Measurements from ENCODE around the gene SPDYE4. TPM values are rescaled to one million over a fixed set of nuclear protein-coding genes. Genes with fewer than 3 reads are reported as not detected.

The SPDYE4 gene
- total and polyA plus RNA-seq, 4 donors = not detected

DNA sequence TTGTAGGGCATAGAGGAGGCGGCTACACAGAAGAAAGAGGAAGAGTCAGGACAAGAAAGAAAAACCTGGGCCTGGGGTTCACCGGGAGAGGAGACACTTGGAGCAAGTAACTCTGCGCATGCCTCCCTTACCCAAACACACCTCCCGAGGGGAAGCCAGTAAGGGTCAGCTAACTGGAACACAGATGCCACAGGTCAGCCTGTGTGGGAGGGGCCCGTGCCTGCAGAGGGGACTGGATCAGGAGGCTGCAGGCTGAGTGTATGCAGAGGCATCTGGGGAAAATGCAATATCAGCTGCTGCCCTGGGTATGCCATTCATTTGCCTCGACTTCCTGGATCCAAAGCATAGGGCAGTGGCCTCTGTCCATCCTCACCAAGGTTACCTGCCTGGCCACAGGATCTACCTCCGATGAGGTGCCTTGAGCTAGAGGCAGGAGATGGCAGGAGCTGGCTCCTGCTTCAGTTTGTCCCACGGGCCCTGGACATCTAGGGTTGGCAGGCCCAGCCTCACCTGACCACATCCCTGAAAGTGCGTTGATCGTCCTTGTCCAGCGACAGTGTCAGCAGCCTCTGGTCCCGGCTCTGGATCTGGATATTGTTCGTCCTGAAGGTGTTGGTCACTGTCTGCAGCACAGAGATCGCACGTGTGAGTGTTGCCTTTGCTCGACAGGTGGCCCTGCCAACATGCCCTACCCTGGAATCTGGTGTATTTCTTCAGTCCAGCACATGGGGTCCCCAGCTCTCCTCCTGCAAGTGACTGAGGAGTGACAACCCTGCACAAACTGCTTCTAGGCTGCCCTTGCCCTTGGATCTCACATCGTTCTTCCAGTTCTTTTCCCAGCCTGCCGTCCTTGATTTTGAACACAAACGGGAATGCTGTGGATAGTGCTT is 45.4 kb upstream of the SPDYE4 start:
- Histone ChIP-seq H3K27me3 (ENCODE audit: control insufficient read depth in 3 of 3, insufficient read depth in 3 of 3, low read length in 2 of 3) (peaks cover 0 to 31% (median 0%) of the 10 kb centered on the region in 3 donors), H3K9ac (ENCODE audit: insufficient read depth in 1 of 2, low read length in 2 of 2) (no peak overlapping the region), H3K9me3 (ENCODE audit: control insufficient read depth in 4 of 4, insufficient read depth in 3 of 4, low read length in 3 of 4) (no peaks in the 10 kb centered on the region), H3K27ac (ENCODE audit: low read depth in 1 of 2, low read length in 1 of 2) (no peak overlapping the region), H3K36me3 (ENCODE audit: control insufficient read depth in 4 of 4, insufficient read depth in 4 of 4, low read length in 4 of 4) (no peaks in the 10 kb centered on the region), H3K4me3 (no peak overlapping the region), H3K4me1 (ENCODE audit: control insufficient read depth in 5 of 5, insufficient read depth in 5 of 5, low read length in 5 of 5) (peaks cover 0 to 2% (median 0%) of the 10 kb centered on the region in 5 donors)
- TF ChIP-seq, protein P1, sequence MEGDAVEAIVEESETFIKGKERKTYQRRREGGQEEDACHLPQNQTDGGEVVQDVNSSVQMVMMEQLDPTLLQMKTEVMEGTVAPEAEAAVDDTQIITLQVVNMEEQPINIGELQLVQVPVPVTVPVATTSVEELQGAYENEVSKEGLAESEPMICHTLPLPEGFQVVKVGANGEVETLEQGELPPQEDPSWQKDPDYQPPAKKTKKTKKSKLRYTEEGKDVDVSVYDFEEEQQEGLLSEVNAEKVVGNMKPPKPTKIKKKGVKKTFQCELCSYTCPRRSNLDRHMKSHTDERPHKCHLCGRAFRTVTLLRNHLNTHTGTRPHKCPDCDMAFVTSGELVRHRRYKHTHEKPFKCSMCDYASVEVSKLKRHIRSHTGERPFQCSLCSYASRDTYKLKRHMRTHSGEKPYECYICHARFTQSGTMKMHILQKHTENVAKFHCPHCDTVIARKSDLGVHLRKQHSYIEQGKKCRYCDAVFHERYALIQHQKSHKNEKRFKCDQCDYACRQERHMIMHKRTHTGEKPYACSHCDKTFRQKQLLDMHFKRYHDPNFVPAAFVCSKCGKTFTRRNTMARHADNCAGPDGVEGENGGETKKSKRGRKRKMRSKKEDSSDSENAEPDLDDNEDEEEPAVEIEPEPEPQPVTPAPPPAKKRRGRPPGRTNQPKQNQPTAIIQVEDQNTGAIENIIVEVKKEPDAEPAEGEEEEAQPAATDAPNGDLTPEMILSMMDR (IDR thresholded peaks at IDR 0.05; ENCODE audit: control extremely low read depth, extremely low read depth) = no peak
- peak in 1 of 3 donors; percentile 28 for DNase-seq
- WGBS, 2 donors = 77 to 88% methylated on average over 19 of the region's 19 CpGs
- ATAC-seq (ENCODE audit: insufficient read depth, low FRiP score) = no peak

DNA sequence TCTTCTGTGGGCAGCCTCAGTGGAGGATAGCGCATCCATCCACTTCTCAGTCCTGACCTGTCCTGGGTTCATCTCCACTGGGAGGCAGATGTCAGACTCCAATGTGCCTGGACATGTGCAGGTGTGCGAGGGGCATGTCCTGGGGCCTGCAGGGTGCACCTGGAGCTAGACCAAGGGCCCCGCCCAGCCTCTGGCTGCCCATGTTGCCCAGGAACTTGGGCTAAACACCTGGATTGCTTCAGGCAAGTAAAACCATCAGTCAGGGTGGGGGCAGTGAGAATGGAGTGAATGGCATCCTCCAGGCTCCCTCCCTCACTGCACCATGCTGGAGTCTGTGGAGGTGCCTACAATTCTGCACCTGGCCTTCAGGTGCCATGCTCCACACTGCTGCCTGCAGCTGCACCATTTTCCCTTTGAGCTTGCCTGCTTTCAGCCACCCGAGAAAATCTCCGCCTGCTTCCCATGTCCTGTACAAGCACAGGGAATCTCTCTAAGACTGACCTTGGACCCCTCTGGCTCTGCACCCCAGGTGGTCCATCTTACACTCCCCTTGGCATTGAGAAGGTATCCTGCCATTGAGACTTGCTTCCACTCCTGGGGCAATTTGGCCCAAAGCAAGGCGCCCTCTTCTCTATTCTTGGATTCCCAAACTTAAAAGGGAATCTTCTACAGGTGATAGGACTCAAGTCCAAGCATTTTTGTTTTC is 42.9 kb upstream of the SPDYE4 start:
- ATAC-seq (ENCODE audit: insufficient read depth, low FRiP score) (no peak), DNase-seq (no peak)
- TF ChIP-seq, protein P1 (IDR thresholded peaks at IDR 0.05; ENCODE audit: control extremely low read depth, extremely low read depth) = no peak
- Histone ChIP-seq H3K9me3 (ENCODE audit: control insufficient read depth in 4 of 4, insufficient read depth in 3 of 4, low read length in 3 of 4) (no peaks in the 10 kb centered on the region), H3K4me3 (no peak overlapping the region), H3K36me3 (ENCODE audit: control insufficient read depth in 4 of 4, insufficient read depth in 4 of 4, low read length in 4 of 4) (no peaks in the 10 kb centered on the region), H3K4me1 (ENCODE audit: control insufficient read depth in 5 of 5, insufficient read depth in 5 of 5, low read length in 5 of 5) (peaks cover 0 to 2% (median 0%) of the 10 kb centered on the region in 5 donors), H3K27ac (ENCODE audit: low read depth in 1 of 2, low read length in 1 of 2) (no peak overlapping the region), H3K9ac (ENCODE audit: insufficient read depth in 1 of 2, low read length in 2 of 2) (no peak overlapping the region), H3K27me3 (ENCODE audit: control insufficient read depth in 3 of 3, insufficient read depth in 3 of 3, low read length in 2 of 3) (peaks cover 0 to 42% (median 3%) of the 10 kb centered on the region in 3 donors)
- WGBS, 2 donors = 91 to 97% methylated on average over 6 of the region's 6 CpGs

DNA sequence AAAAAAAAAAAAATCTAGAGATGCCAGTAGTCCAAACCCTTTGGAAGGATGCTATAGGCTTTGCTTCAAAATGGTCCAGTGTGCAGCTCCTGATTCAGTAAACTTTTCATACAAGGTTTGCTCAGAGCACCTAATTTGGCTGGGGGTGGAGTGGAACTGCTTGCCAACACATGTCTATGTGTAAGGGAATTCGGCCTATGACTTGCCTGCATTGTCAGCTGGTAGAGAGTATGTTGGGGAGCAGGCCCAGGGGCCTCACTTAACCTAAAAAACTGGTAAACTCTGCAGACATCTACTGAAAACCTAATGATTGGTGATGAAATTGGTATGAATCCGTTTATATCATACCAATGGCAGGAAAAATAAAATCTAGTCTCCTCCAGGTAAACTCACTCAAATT is 42.3 kb upstream of the SPDYE4 start:
- no peak overlapping the region for H3K9ac ChIP-seq (ENCODE audit: insufficient read depth in 1 of 2, low read length in 2 of 2)
- no peak overlapping the region for H3K27ac ChIP-seq (ENCODE audit: low read depth in 1 of 2, low read length in 1 of 2)
- no peaks in the 10 kb centered on the region for H3K9me3 ChIP-seq (ENCODE audit: control insufficient read depth in 4 of 4, insufficient read depth in 3 of 4, low read length in 3 of 4)
- ATAC-seq (ENCODE audit: insufficient read depth, low FRiP score) = no peak
- peaks cover 0 to 38% (median 5%) of the 10 kb centered on the region in 3 donors for H3K27me3 ChIP-seq (ENCODE audit: control insufficient read depth in 3 of 3, insufficient read depth in 3 of 3, low read length in 2 of 3)
- peaks cover 0 to 2% (median 0%) of the 10 kb centered on the region in 5 donors for H3K4me1 ChIP-seq (ENCODE audit: control insufficient read depth in 5 of 5, insufficient read depth in 5 of 5, low read length in 5 of 5)
- TF ChIP-seq, protein P1 (IDR thresholded peaks at IDR 0.05; ENCODE audit: control extremely low read depth, extremely low read depth) = no peak
- H3K4me3 ChIP-seq = no peak overlapping the region
- WGBS, 2 donors = 86 to 96% methylated on average over 2 of the region's 2 CpGs
- no peaks in the 10 kb centered on the region for H3K36me3 ChIP-seq (ENCODE audit: control insufficient read depth in 4 of 4, insufficient read depth in 4 of 4, low read length in 4 of 4)
- DNase-seq = no peak
